Measurements from ENCODE around the gene KLRF1.
"Not testable (repeated sequence)": the region's sequence is repeated elsewhere in the genome, so short reads cannot be mapped to it uniquely, and the experiment has no call there.

The KLRF1 gene

GRCh38 chr12:9869307-9870161 is 42.3 kb downstream of the KLRF1 start, which contains the start of gene CLEC2B:
Gene CLEC2B (minus strand): TSS chr12:9869354.
- DNase-seq (ENCODE audit: low read depth in 1 of 2, low spot score in 1 of 2), result no peak

GRCh38 chr12:9870286-9870866 is 43.1 kb downstream of the KLRF1 start:
- no peak for DNase-seq (ENCODE audit: low read depth in 1 of 2, low spot score in 1 of 2)

GRCh38 chr12:9872162-9872561 is 44.9 kb downstream of the KLRF1 start:
- DNase-seq (ENCODE audit: low read depth in 1 of 2, low spot score in 1 of 2), result no peak

- DNase-seq (ENCODE audit: low read depth in 1 of 2, low spot score in 1 of 2), result no peak
Measured at GRCh38 chr12:9872742-9873141, 45.5 kb downstream of the KLRF1 start.

- DNase-seq (ENCODE audit: low read depth in 1 of 2, low spot score in 1 of 2), result not testable (repeated sequence)
Measured at GRCh38 chr12:9876120-9876519, 48.8 kb downstream of the KLRF1 start.

- DNase-seq (ENCODE audit: low read depth in 1 of 2, low spot score in 1 of 2), result no peak
Measured at GRCh38 chr12:9880532-9881078, 53.3 kb downstream of the KLRF1 start.

- no peak for DNase-seq (ENCODE audit: low read depth in 1 of 2, low spot score in 1 of 2)
Measured at GRCh38 chr12:9881246-9881645, 54.0 kb downstream of the KLRF1 start, which contains the start of gene KLRF2. Gene KLRF2 (plus strand): TSS chr12:9881489. CDS start chr12:9881596, 107 bp downstream.

- DNase-seq (ENCODE audit: low read depth in 1 of 2, low spot score in 1 of 2), result no peak
Measured at GRCh38 chr12:9881988-9882387, 54.7 kb downstream of the KLRF1 start.

- DNase-seq (ENCODE audit: low read depth in 1 of 2, low spot score in 1 of 2), result no peak
Measured at GRCh38 chr12:9883175-9883574, 55.9 kb downstream of the KLRF1 start.

- DNase-seq (ENCODE audit: low read depth in 1 of 2, low spot score in 1 of 2), result no peak
Measured at GRCh38 chr12:9888665-9889273, 61.5 kb downstream of the KLRF1 start.

All from activated CD4-positive, alpha-beta T cell treated with anti-CD3 and anti-CD28 coated beads, Interleukin-2, amount 50 U/mL, for 24 hours (primary cell).